NB4 (cell line): ENCODE results near the gene TSHZ2.

ENCODE experiments used
- DNase-seq: peaks from one replicate; pipeline ENCODE4 v3.0.0; 2010; ENCODE audit warnings: low read depth
- H3K4me3 ChIP-seq: one replicate; pipeline ENCODE4 v1.5.1; 2011; ENCODE audit warnings: mild to moderate bottlenecking, low read depth, low read length, moderate library complexity
- MYC ChIP-seq: IDR thresholded peaks from 2 replicates; pipeline ENCODE4 v1.6.1; 2011; ENCODE audit warnings: low read depth, low read length
- POLR2A ChIP-seq: IDR thresholded peaks from 2 replicates; pipeline ENCODE4 v1.6.1; 2011; ENCODE audit warnings: mild to moderate bottlenecking; ENCODE audit not compliant: insufficient read length; ENCODE audit errors: extremely low read depth
- TF ChIP-seq, protein P1 (sequence below): IDR thresholded peaks from one replicate; pipeline ENCODE4 v1.5.1; 2012; ENCODE audit warnings: low read depth, low read length
- TF ChIP-seq, protein P2 (sequence below): IDR thresholded peaks from 2 replicates; pipeline ENCODE4 v1.6.1; 2011; ENCODE audit warnings: low read depth, low read length

TSHZ2 gene

GRCh38 chr20:53097791-53098190 lies 125.6 kb downstream of the TSHZ2 start:
- no peak overlapping the region for H3K4me3 ChIP-seq
- no peak for DNase-seq
- TF ChIP-seq, protein P1, sequence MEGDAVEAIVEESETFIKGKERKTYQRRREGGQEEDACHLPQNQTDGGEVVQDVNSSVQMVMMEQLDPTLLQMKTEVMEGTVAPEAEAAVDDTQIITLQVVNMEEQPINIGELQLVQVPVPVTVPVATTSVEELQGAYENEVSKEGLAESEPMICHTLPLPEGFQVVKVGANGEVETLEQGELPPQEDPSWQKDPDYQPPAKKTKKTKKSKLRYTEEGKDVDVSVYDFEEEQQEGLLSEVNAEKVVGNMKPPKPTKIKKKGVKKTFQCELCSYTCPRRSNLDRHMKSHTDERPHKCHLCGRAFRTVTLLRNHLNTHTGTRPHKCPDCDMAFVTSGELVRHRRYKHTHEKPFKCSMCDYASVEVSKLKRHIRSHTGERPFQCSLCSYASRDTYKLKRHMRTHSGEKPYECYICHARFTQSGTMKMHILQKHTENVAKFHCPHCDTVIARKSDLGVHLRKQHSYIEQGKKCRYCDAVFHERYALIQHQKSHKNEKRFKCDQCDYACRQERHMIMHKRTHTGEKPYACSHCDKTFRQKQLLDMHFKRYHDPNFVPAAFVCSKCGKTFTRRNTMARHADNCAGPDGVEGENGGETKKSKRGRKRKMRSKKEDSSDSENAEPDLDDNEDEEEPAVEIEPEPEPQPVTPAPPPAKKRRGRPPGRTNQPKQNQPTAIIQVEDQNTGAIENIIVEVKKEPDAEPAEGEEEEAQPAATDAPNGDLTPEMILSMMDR = no peak
- TF ChIP-seq MYC (no peak), POLR2A (no peak)
- TF ChIP-seq, protein P2, sequence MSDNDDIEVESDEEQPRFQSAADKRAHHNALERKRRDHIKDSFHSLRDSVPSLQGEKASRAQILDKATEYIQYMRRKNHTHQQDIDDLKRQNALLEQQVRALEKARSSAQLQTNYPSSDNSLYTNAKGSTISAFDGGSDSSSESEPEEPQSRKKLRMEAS = no peak

DNA sequence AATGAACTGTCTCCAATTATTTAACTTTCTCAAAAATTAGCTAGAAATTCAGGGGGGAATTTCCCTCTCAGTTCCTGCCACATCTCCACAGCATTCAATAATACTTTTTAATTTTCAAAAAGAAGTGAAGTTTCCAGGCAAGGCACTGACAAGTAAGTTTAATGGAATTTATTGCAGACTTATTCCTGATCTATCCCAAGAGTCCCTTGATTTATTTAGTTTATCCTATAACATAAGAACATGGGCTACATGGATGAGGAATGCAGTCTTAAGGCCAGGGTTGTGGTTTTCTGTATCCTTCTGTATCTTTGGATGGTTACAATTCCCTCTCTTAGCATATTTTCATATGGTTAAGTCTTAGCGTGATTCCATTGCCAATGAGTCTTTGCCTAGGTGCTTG lies 126.5 kb downstream of the TSHZ2 start:
- no peak for DNase-seq
- TF ChIP-seq POLR2A (no peak), MYC (no peak)
- TF ChIP-seq, protein P2 = no peak
- TF ChIP-seq, protein P1 = no peak
- no peak overlapping the region for H3K4me3 ChIP-seq

DNA sequence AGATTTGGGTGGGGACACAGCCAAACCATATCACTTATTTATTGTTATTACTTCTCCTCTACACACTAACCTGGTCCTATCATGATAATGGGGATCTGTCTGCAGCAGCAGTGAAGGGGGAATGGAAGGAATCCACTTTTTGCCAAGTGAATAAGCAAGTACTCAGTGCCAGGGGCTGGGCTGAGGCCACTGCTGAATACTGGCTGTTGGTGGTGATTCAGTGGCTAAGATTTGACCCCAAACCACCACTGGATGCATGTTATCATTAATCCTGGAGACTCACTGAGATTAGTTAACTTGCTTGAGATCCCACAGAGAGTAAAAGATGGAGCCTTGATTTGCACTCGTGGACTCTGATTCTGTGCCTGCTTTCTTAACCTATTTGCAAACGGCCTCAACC lies 127.7 kb downstream of the TSHZ2 start:
- no peak for DNase-seq
- TF ChIP-seq MYC (no peak), POLR2A (no peak)
- TF ChIP-seq, protein P1 = no peak
- TF ChIP-seq, protein P2 = no peak
- no peak overlapping the region for H3K4me3 ChIP-seq

- no peak overlapping the region for H3K4me3 ChIP-seq
- DNase-seq = no peak
- TF ChIP-seq, protein P1 = no peak
- no peak for TF ChIP-seq MYC
- no peak for TF ChIP-seq POLR2A
- TF ChIP-seq, protein P2 = no peak
Observed at GRCh38 chr20:53100476-53100911, 128.3 kb downstream of the TSHZ2 start.

DNA sequence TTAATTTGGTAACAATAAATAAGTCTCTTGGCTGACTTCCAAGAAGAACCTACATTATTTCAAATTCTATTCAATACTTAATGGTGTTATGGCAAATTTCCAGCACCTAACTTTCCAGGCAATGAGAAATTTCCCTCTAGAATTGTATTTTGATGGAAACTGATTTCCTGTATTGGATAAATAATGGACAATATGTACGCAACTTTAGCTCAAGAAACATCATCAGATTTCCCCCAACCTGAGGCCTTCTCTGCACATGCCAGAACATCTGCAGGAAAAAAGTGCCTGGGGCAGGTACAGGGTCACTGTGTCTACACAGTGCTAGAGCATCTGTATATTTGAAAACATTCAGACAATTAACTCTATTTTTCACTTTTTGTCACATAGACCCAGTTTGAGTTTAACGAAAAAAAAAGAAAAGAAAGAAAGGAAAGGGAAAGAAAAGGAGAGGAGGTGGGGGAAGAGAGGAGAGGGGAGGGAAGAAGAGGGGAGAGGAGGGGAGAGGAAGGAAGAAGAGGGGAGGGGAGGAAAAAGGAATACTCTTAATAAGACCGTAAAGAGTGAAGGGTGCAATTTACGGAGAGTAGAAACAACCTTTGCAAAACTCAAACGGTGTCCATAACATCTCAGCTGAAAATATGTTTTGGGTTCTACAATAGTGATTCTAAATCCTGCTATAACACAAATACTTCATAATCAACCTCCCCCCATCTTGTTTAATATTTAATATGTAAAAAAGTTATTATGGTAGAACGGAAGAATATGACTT lies 130.0 kb downstream of the TSHZ2 start:
- TF ChIP-seq, protein P2 = no peak
- no peak for TF ChIP-seq MYC
- TF ChIP-seq, protein P1 = no peak
- TF ChIP-seq POLR2A = no peak
- H3K4me3 ChIP-seq = no peak overlapping the region
- DNase-seq = no peak

DNA sequence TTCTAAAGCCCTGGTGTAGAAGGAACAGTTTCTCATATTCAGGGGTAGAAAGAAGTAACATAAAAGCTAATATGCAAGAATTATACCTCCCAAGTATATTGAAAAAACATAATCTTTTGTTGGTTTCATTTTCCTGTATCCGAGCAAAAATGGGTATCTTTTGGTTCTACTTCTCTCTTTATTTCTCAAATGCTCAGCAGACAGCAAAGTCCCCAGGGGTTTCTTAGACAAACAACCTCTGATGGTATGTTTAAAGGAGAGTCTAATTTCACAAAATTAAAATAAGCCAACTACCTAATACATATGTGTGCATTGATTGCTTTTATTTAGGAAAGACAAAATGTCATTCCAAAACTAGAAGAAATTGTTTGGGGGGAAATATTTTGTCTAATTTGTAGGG lies 131.0 kb downstream of the TSHZ2 start:
- TF ChIP-seq, protein P1 = no peak
- TF ChIP-seq POLR2A (no peak), MYC (no peak)
- TF ChIP-seq, protein P2 = no peak
- no peak for DNase-seq
- H3K4me3 ChIP-seq = no peak overlapping the region
